H1 (cell line): ENCODE measurements around the gene DUSP18. TPM values are rescaled to one million over a fixed set of nuclear protein-coding genes. Genes with fewer than 3 reads are reported as not detected.

ENCODE experiments used
- CTCF ChIA-PET: fragments of 300-600 bp; sonication (Branson Sonifier 250); formaldehyde crosslinking; loops from one replicate; lab custom pipeline; 2021; ENCODE audit not compliant: partially characterized antibody; lab: Charles Lee
- POLR2A ChIA-PET: fragments of 300-600 bp; sonication (Branson Sonifier 250); formaldehyde crosslinking; loops from one replicate; lab custom pipeline; 2021; ENCODE audit warnings: inconsistent platforms; ENCODE audit not compliant: partially characterized antibody; lab: Charles Lee
- DNase-seq, 2 experiments: peaks; one replicate each; pipeline versions ENCODE4 v3.0.0 to v3.0.0-alpha.2; 2010 to 2022; ENCODE audit warnings: low spot score in 2 of 2, low read depth in 1 of 2, mixed read lengths in 1 of 2
- FAIRE-seq: peaks from 2 replicates; lab custom pipeline; 2011; peaks lifted over from hg19 to GRCh38; lab: Jason Lieb, UNC
- H2AFZ ChIP-seq: 2 replicates; pipeline ENCODE4 v1.8.1; 2012; ENCODE audit warnings: low read length, inconsistent platforms
- H2AK5ac ChIP-seq: 2 replicates; pipeline ENCODE4 v1.6.1; 2013; ENCODE audit warnings: low read depth, low read length
- H2BK120ac ChIP-seq: replicated peaks from 2 replicates; pipeline ENCODE3; 2013; ENCODE audit warnings: low read depth, low read length, inconsistent platforms
- H2BK12ac ChIP-seq: 2 replicates; pipeline ENCODE4 v1.6.1; 2013; ENCODE audit warnings: low read depth, low read length
- H2BK15ac ChIP-seq: 2 replicates; pipeline ENCODE4 v1.6.1; 2013; ENCODE audit warnings: low read length
- H2BK20ac ChIP-seq: 2 replicates; pipeline ENCODE4 v1.6.1; 2013; ENCODE audit warnings: low read length
- H2BK5ac ChIP-seq: 2 replicates; pipeline ENCODE4 v1.6.1; 2013; ENCODE audit warnings: low read depth, low read length
- H3K14ac ChIP-seq: 2 replicates; pipeline ENCODE4 v1.6.1; 2013; ENCODE audit warnings: inconsistent platforms; ENCODE audit not compliant: insufficient read length
- H3K18ac ChIP-seq: 2 replicates; pipeline ENCODE4 v1.6.1; 2013; ENCODE audit warnings: low read length; ENCODE audit errors: extremely low read depth
- H3K23ac ChIP-seq: 2 replicates; pipeline ENCODE4 v1.6.1; 2013; ENCODE audit warnings: inconsistent platforms; ENCODE audit not compliant: insufficient read length
- H3K23me2 ChIP-seq: 2 replicates; pipeline ENCODE4 v1.6.1; 2013; ENCODE audit warnings: low read depth, low read length
- H3K27ac ChIP-seq: 2 replicates; pipeline ENCODE4 v1.6.1; 2011; ENCODE audit warnings: low read depth, low read length, inconsistent platforms
- H3K27me3 ChIP-seq, 4 experiments: replicated peaks in 1 of 4; 1 replicate in 1 of 4; 2 replicates in 3 of 4; pipeline versions ENCODE4 v1.6.1 to v1.8.1; 2011 to 2013; ENCODE audit warnings: low read length in 3 of 4, mild to moderate bottlenecking in 3 of 4, inconsistent platforms in 2 of 4, mixed read lengths in 2 of 4, moderate library complexity in 1 of 4; ENCODE audit not compliant: control insufficient read depth in 3 of 4, insufficient read depth in 3 of 4; ENCODE audit errors: extremely low read depth in 1 of 4
- H3K36me3 ChIP-seq, 4 experiments: 2 replicates each; pipeline versions ENCODE4 v1.6.1 to v1.8.1; 2011 to 2013; ENCODE audit warnings: mild to moderate bottlenecking in 4 of 4, low read length in 3 of 4, moderate library complexity in 2 of 4, control low read depth in 1 of 4, inconsistent platforms in 1 of 4; ENCODE audit not compliant: insufficient read depth in 4 of 4, control insufficient read depth in 2 of 4
- H3K4ac ChIP-seq: replicated peaks from 2 replicates; pipeline ENCODE3; 2013; ENCODE audit warnings: low read length, low read depth, mixed read lengths, inconsistent platforms; ENCODE audit not compliant: insufficient read length
- H3K4me1 ChIP-seq, 4 experiments: replicated peaks in 1 of 4; 1 replicate in 1 of 4; 2 replicates in 3 of 4; pipeline versions ENCODE4 v1.6.1 to v1.8.1; 2011 to 2013; ENCODE audit warnings: low read length in 3 of 4, inconsistent platforms in 2 of 4, mixed read lengths in 1 of 4; ENCODE audit not compliant: insufficient read depth in 4 of 4, control insufficient read depth in 3 of 4
- H3K4me2 ChIP-seq, 2 experiments: 2 replicates each; pipeline versions ENCODE4 v1.6.1 to v1.8.1; 2011 to 2013; ENCODE audit warnings: low read depth in 2 of 2, low read length in 2 of 2, control low read depth in 1 of 2, inconsistent platforms in 1 of 2, mild to moderate bottlenecking in 1 of 2; ENCODE audit not compliant: insufficient read depth in 1 of 2
- H3K4me3 ChIP-seq, 4 experiments: fragments of 200-600, 300-600 bp in 1 of 4; sonication (generic), shearing (Covaris generic), sonication (Bioruptor Twin) in 1 of 4; 2 replicates each; pipeline versions ENCODE4 v1.5.1 to v1.8.1; 2011 to 2016; ENCODE audit warnings: low read length in 4 of 4, low read depth in 3 of 4, control low read depth in 2 of 4, inconsistent platforms in 2 of 4, mild to moderate bottlenecking in 2 of 4, mixed read lengths in 1 of 4, moderate library complexity in 1 of 4; ENCODE audit not compliant: insufficient read depth in 2 of 4; ENCODE audit errors: extremely low read depth in 1 of 4
- H3K56ac ChIP-seq: replicated peaks from 2 replicates; pipeline ENCODE3; 2013; ENCODE audit warnings: low read depth, mild to moderate bottlenecking, mixed read lengths, low read length, inconsistent platforms; ENCODE audit not compliant: insufficient read length
- H3K79me1 ChIP-seq: 2 replicates; pipeline ENCODE4 v1.6.1; 2013; ENCODE audit warnings: low read depth, low read length, control low read depth
- H3K79me2 ChIP-seq, 2 experiments: 2 replicates each; pipeline versions ENCODE4 v1.6.1 to v1.8.1; 2012 to 2013; ENCODE audit warnings: low read length in 2 of 2, mild to moderate bottlenecking in 2 of 2, inconsistent platforms in 1 of 2; ENCODE audit not compliant: insufficient read depth in 2 of 2, control insufficient read depth in 1 of 2
- H3K9ac ChIP-seq, 4 experiments: replicated peaks in 1 of 4; 1 replicate in 1 of 4; 2 replicates in 3 of 4; pipeline versions ENCODE4 v1.6.1 to v1.8.1; 2011 to 2013; ENCODE audit warnings: low read depth in 3 of 4, low read length in 3 of 4, control low read depth in 2 of 4, mild to moderate bottlenecking in 2 of 4, moderate library complexity in 2 of 4, inconsistent platforms in 1 of 4; ENCODE audit errors: extremely low read depth in 1 of 4
- H3K9me3 ChIP-seq, 2 experiments: 2 replicates each; pipeline versions ENCODE4 v1.6.1 to v1.8.1; 2012 to 2013; ENCODE audit warnings: mild to moderate bottlenecking in 2 of 2, moderate library complexity in 2 of 2, control low read depth in 1 of 2, inconsistent platforms in 1 of 2, low read depth in 1 of 2, low read length in 1 of 2, mixed read lengths in 1 of 2; ENCODE audit not compliant: insufficient read depth in 2 of 2
- H4K20me1 ChIP-seq, 2 experiments: replicated peaks in 1 of 2; 2 replicates each; pipeline versions ENCODE3 to v1.8.1; 2011 to 2013; ENCODE audit warnings: inconsistent platforms in 2 of 2, low read length in 2 of 2, mild to moderate bottlenecking in 1 of 2; ENCODE audit not compliant: insufficient read depth in 2 of 2, control insufficient read depth in 1 of 2
- H4K5ac ChIP-seq: 2 replicates; pipeline ENCODE4 v1.6.1; 2013; ENCODE audit warnings: low read length, low read depth, mixed read lengths, inconsistent platforms; ENCODE audit not compliant: insufficient read length
- H4K8ac ChIP-seq: 2 replicates; pipeline ENCODE4 v1.8.0; 2013; ENCODE audit warnings: mild to moderate bottlenecking, moderate library complexity, low read length, inconsistent platforms; ENCODE audit not compliant: insufficient read depth; ENCODE audit errors: extremely low read depth
- H4K91ac ChIP-seq: replicated peaks from 2 replicates; pipeline ENCODE3; 2013; ENCODE audit warnings: low read length, mixed read lengths, inconsistent platforms; ENCODE audit not compliant: insufficient read length
- ATF3 ChIP-seq: IDR thresholded peaks from 2 replicates; pipeline ENCODE4 v1.6.1; 2011; ENCODE audit warnings: low read depth, mild to moderate bottlenecking, low read length; ENCODE audit not compliant: insufficient read depth
- BACH1 ChIP-seq: IDR thresholded peaks from 2 replicates; pipeline ENCODE4 v1.6.1; 2012; ENCODE audit warnings: low read length, improper control_type of control experiment
- BRCA1 ChIP-seq: IDR thresholded peaks from 2 replicates; pipeline ENCODE4 v1.6.1; 2012; ENCODE audit warnings: low read depth, low read length, improper control_type of control experiment
- CTBP2 ChIP-seq: IDR thresholded peaks from 2 replicates; pipeline ENCODE4 v1.7.0; 2011; ENCODE audit warnings: borderline replicate concordance, mild to moderate bottlenecking, moderate library complexity, mixed read lengths, low read length; ENCODE audit not compliant: insufficient read depth, insufficient read length
- GABPA ChIP-seq: IDR thresholded peaks from 2 replicates; pipeline ENCODE4 v1.6.1; 2011; ENCODE audit warnings: mild to moderate bottlenecking, low read length, moderate library complexity, borderline replicate concordance; ENCODE audit not compliant: insufficient read depth
- MAFK ChIP-seq: IDR thresholded peaks from 2 replicates; pipeline ENCODE4 v1.6.1; 2012; ENCODE audit warnings: low read depth, mild to moderate bottlenecking, improper control_type of control experiment, low read length
- MAX ChIP-seq: IDR thresholded peaks from 2 replicates; pipeline ENCODE4 v1.6.1; 2012; ENCODE audit warnings: inconsistent platforms
- SIRT6 ChIP-seq: IDR thresholded peaks from one replicate; pipeline ENCODE4 v1.7.1; 2012; ENCODE audit warnings: low read length, inconsistent platforms
- SP2 ChIP-seq: IDR thresholded peaks from 2 replicates; pipeline ENCODE4 v1.6.1; 2012; ENCODE audit warnings: mild to moderate bottlenecking, low read length, inconsistent platforms
- SP4 ChIP-seq: IDR thresholded peaks from 2 replicates; pipeline ENCODE4 v1.6.1; 2012; ENCODE audit warnings: low read length, inconsistent platforms
- SRF ChIP-seq: IDR thresholded peaks from 2 replicates; pipeline ENCODE4 v1.6.1; 2011; ENCODE audit warnings: mild to moderate bottlenecking, low read depth, low read length, moderate library complexity
- TAF1 ChIP-seq: IDR thresholded peaks from 2 replicates; pipeline ENCODE4 v1.6.1; 2011; ENCODE audit warnings: mild to moderate bottlenecking, low read depth, low read length
- WGBS, 2 experiments: shearing (Covaris generic) in 1 of 2; methylation state at CpG; one replicate each; pipeline versions ENCODE4 v1.1.6 to v1.1.7; 2013 to 2015; ENCODE audit warnings: low lambda C conversion rate in 2 of 2, mixed read lengths in 2 of 2, inconsistent platforms in 1 of 2, low coverage in 1 of 2, missing lambda C conversion rate in 1 of 2; ENCODE audit not compliant: insufficient replicate concordance in 2 of 2, insufficient coverage in 1 of 2, insufficient read length in 1 of 2; ENCODE audit errors: extremely low coverage in 1 of 2, missing lambda C conversion rate in 1 of 2; 5-methylcytosine and 5-hydroxymethylcytosine counted together
- polyA plus RNA-seq, 7 experiments: library from polyadenylated mRNA; depleted of rRNA in 3 of 7; stranded (reverse) in 5 of 7; unstranded in 2 of 7; fragments of >200 nt in 5 of 7; fragments of 200-250 nt in 2 of 7; gene quantifications; 1 replicate in 5 of 7; 2 replicates in 1 of 7; 4 replicates in 1 of 7; pipeline versions ENCODE4 v1.2.1 to v1.2.3, GENCODE V29; 2011 to 2013; ENCODE audit warnings: missing spikeins in 2 of 7, mixed read lengths in 2 of 7
- total RNA-seq: library from RNA; stranded (reverse); fragmentation: NEBNext Ultra II Directional; extraction: Animal tissue kit (Norgen Biotek cat#: 25700); gene quantifications from 2 replicates; pipeline ENCODE4 v1.2.1, GENCODE V29; 2021

Gene DUSP18
- total and polyA plus RNA-seq, 2 of the 8 experiments (the other 6 are each of a cell fraction or from before 2014, with no cell fraction given) = 2.6 to 7.3 TPM

GRCh38 chr22:30673136-30673535 lies 5.5 kb upstream of the DUSP18 start:
- POLR2A ChIA-PET = interaction anchor here (0.7 to 1.7 kb wide), 2 partner anchors 21 to 38 kb away, joined by 3 to 6 read pairs; partner anchors contain the start of gene OSBP2
- DNase-seq (no peak), FAIRE-seq (no peak)
- H4K20me1 ChIP-seq = no peaks in the 10 kb centered on the region
- no peak for TF ChIP-seq BACH1
- no peak for TF ChIP-seq GABPA
- TF ChIP-seq SIRT6 = no peak
- TF ChIP-seq SP4 = no peak
- TF ChIP-seq MAFK = no peak
- no peak for TF ChIP-seq ATF3
- TF ChIP-seq BRCA1 = no peak
- no peak for TF ChIP-seq SRF
- no peak for TF ChIP-seq CTBP2
- TF ChIP-seq SP2 = no peak
- TF ChIP-seq MAX = no peak
- TF ChIP-seq TAF1 = no peak
- WGBS, 2 experiments = 93% methylated on average over 4 of the region's 4 CpGs; no CpG with 5 or more reads in 1 of the 2 experiments
- H3K56ac ChIP-seq = no peak overlapping the region
- no peak overlapping the region for H2AFZ ChIP-seq
- no peak overlapping the region for H2BK5ac ChIP-seq
- H3K27ac ChIP-seq = no peak overlapping the region
- no peak overlapping the region for H3K18ac ChIP-seq
- CTCF ChIA-PET = interaction anchor here (1.1 to 3.3 kb wide), 3 partner anchors 22 to 82 kb away, joined by 3 to 14 read pairs (median 5); partner anchors contain the start of gene SLC35E4
- H3K4me2 ChIP-seq = no peak overlapping the region
- no peak overlapping the region for H2BK12ac ChIP-seq
- no peaks in the 10 kb centered on the region for H3K36me3 ChIP-seq
- no peak overlapping the region for H3K4ac ChIP-seq
- H3K79me2 ChIP-seq = no peaks in the 10 kb centered on the region
- no peak overlapping the region for H3K23ac ChIP-seq
- H3K4me3 ChIP-seq = no peak overlapping the region
- peaks cover 5% of the 10 kb centered on the region; the same call in 1 of the 2 replicates for H3K23me2 ChIP-seq
- H3K27me3 ChIP-seq = peaks cover 0 to 12% (median 8%) of the 10 kb centered on the region in 4 experiments; a peak in 5 of 7 replicates
- H4K8ac ChIP-seq = no peak overlapping the region
- H3K9ac ChIP-seq = no peak overlapping the region
- H2BK20ac ChIP-seq = no peak overlapping the region
- H2BK15ac ChIP-seq = no peak overlapping the region
- no peaks in the 10 kb centered on the region for H3K9me3 ChIP-seq
- H4K91ac ChIP-seq = no peak overlapping the region
- H3K4me1 ChIP-seq = peaks cover 0 to 1% (median 0%) of the 10 kb centered on the region in 4 experiments; a peak in 3 of 7 replicates
- H3K79me1 ChIP-seq = no peaks in the 10 kb centered on the region
- no peak overlapping the region for H3K14ac ChIP-seq
- no peak overlapping the region for H2BK120ac ChIP-seq
- no peak overlapping the region for H2AK5ac ChIP-seq
- no peak overlapping the region for H4K5ac ChIP-seq
